ENCODE results near the gene HACD2.

DNA sequence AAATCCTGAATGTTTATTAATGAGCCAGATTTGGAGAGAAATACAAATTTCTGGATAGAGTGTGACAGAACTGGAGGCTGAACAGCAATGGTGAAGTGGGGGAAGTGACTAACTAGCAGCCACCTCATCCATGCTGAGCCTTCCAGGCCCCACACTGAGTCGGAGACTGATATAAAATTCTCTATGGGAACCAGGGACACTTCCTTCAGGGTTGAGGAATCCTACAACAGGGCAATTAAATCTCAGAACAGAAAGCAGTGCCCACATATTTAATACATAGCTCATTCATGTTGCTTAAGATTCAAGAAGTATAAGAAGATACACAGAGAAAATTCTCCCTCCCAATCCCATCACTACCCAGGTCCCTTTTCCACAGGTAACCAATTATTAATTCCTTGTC is 49.3 kb downstream of the HACD2 start:
- no peak for TF ChIP-seq POLR2A (IDR thresholded peaks at IDR 0.05; ENCODE audit: low read depth, low read length)
- no peak for TF ChIP-seq POLR2AphosphoS5 (IDR thresholded peaks at IDR 0.05; ENCODE audit: insufficient read depth, low read depth, low read length)
- TF ChIP-seq, protein P1, sequence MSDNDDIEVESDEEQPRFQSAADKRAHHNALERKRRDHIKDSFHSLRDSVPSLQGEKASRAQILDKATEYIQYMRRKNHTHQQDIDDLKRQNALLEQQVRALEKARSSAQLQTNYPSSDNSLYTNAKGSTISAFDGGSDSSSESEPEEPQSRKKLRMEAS (IDR thresholded peaks at IDR 0.05; ENCODE audit: insufficient read depth, insufficient read length): no peak
- TF ChIP-seq, protein P2, sequence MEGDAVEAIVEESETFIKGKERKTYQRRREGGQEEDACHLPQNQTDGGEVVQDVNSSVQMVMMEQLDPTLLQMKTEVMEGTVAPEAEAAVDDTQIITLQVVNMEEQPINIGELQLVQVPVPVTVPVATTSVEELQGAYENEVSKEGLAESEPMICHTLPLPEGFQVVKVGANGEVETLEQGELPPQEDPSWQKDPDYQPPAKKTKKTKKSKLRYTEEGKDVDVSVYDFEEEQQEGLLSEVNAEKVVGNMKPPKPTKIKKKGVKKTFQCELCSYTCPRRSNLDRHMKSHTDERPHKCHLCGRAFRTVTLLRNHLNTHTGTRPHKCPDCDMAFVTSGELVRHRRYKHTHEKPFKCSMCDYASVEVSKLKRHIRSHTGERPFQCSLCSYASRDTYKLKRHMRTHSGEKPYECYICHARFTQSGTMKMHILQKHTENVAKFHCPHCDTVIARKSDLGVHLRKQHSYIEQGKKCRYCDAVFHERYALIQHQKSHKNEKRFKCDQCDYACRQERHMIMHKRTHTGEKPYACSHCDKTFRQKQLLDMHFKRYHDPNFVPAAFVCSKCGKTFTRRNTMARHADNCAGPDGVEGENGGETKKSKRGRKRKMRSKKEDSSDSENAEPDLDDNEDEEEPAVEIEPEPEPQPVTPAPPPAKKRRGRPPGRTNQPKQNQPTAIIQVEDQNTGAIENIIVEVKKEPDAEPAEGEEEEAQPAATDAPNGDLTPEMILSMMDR (IDR thresholded peaks at IDR 0.05; ENCODE audit: extremely low read depth in 1 of 2, insufficient read depth in 1 of 2, low read depth in 1 of 2, low read length in 2 of 2): no peak

Data from endothelial cell of umbilical vein (primary cell).